Myocyte (in vitro differentiated cells): Measurements from ENCODE around the gene KDM4C. TPM values are rescaled to one million over a fixed set of nuclear protein-coding genes. Genes with fewer than 3 reads are reported as not detected.

Source experiments
- DNase-seq: peaks from one replicate; pipeline ENCODE4 v3.0.0-alpha.2; 2012; ENCODE audit warnings: low read depth
- total RNA-seq: library from RNA; depleted of rRNA; stranded (reverse); fragments of >200 nt; gene quantifications from 2 replicates; pipeline ENCODE4 v1.2.3, GENCODE V29; 2014

The KDM4C gene
- total RNA-seq, 1 donor from 2014 or later = 17.1 TPM

DNA sequence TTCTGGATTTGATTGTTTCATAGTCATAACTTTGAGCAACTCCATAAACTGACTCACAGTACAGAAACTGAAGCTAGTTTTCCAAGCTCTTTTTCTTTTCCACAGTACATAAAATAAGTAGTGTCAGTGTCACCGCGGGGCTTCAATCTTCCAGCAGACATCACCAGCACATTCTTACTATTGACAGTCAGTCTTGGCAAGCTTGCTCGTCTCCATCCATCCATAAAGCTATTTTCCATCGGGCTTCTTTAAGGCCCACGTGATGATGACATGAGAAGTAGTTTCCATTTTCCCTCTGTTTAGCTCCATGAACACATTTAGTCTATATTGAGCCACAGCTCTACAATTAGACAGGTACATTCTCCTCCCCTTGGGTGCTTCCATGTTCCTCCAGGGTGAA lies 443.4 kb downstream of the KDM4C start:
- DNase-seq = no peak

DNA sequence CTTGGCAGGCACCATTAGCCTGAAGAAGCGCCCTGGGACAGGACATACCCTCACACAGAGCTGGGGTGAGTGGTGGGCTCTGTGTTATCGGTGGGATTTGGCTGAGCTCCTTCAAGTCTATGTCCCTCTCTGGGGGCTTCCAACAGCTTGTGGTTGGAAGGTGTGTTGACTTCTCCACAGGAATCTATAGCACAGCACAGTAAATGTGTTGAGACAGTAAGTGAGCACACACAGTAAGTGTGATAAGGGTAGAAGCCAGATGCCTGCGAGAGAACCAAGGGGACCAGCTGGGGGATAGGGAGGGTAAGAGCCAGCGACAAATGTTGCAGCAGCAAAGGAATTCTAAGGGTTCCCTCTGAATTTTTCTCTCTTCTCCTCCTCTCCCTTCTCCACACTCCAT lies 448.0 kb downstream of the KDM4C start:
- no peak for DNase-seq

DNA sequence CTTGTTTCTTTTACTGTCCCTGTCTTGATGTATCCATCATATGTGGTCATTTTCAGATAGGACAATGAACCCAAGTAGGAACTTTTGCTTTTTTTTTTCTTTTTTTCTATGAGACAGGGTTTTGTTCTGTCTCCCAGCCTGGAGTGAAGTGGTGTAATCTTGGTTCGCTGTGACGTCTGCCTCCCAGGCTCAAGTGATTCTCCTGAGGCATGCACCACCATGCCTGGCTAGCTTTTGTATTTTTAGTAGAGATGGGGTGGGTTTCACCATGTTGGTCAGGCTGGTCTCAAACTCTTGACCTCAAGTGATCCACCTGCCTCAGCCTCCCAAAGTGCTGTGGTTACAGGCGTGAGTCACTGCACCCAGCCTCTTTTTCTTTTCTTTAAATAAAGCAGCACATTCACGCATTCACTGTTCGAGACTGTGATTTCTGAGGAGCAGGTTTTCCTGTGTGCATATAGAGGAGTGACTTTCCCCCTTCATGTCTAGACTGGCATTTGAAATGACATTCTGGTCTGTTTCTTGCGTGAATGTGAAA lies 448.5 kb downstream of the KDM4C start:
- DNase-seq = peak; percentile 46

DNA sequence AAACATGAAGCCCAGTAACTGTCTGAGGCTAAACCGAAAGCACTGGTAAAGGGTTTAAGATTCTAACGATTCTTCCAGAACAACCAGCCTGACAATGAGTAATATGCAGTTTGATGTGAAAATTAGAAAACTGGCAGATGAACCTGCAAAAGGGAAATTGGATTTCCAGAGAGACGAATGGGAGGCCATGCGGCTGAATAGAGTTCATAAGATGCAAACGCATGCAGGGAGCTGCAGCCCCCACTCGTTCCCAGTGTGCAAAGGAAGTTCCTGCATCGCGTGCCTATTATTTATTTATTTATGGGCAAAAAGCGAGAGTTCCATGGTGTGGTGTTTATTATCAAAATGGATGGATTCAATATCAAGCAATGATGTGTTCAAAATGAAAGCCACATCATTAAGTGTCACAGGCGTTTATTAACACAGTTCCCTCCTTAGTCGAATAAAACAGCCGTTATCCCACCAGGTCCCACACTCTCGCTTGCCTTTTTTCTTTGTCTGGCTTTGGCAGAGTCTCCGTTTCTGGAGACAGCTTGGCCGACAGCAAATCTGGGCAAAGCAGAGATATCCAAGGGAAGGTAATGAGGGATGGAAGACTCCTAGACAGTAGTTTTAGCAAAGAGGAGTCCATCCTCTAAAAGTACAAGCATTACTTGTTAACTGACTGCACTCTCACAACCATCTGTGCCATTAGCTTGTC lies 451.4 kb downstream of the KDM4C start:
- no peak for DNase-seq

DNA sequence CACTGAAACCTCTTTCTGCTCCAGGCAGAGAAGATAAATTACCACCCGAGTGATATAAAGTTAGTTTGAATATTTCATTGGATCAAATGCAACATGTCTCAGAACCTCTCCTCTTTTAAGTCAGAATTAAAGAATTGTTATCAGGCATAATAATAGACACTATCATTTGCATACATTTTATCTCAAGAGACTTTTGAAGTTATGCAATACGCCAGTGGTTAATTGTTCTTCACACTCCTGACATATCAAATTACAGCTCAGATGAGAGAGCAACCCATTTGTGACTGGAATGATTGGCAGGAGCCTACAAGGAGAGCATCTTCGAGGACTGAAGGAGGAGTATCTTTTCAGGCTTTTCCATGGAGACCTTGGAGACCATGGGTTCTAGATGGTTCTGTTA lies 452.2 kb downstream of the KDM4C start:
- no peak for DNase-seq

DNA sequence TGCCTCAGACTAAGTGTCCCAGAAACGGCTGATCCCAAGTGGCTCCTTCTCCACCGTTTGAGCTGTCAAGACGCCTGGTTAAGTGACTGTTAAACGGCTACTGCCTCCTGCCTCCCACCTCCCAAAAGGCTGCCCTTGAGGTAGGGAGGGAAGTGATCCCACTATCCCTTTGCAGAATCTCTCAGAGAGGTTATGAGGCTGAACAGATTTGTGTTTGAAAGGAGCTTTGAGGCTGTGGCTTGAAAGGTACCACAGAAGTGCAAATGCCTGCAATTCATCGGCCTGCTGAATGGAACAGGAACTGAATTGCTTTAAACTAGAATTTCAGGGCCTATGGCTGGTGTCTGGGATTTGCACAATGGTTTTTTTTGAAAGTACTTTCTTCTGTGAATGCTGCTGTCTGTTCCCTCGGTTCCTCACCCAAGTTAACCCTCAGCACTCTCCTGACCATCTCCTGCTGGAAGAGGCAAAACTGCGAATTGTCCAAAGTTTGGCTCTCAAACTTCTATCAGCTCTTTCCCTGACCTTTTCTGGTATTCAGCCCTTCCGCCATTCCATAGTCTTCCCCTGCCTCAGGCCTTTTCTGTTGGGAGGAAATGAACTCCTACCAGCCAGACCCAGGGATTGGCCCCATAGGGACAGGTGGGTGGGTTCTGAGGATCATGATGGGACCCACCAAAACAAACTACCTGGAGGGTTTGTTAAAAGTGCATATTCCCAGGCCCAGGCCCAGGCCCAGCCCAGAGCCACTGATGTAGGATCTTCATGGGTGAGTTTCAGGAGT lies 453.3 kb downstream of the KDM4C start:
- DNase-seq = no peak

GRCh38 chr9:7211657-7212056 lies 453.9 kb downstream of the KDM4C start:
- no peak for DNase-seq

DNA sequence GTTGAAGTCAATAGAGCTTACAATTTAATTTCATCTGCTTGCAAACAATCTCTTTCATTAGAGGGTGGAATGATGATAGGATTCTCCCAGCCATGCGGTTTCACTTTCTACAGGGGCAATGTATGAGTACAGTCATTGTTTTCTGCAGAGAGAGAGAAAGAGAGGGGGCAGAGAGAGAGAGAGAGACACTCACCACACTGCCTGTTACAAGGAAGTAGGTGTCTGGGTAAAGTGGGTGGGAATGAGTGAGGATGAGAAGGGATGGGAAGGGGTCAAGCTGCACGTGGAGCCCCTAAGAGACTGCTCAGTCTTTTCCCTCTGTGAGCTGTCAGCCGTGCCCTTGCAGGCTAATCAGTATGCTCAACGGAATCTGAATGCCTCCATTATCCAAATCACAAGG lies 454.3 kb downstream of the KDM4C start:
- DNase-seq = no peak

GRCh38 chr9:7216004-7216841 lies 458.4 kb downstream of the KDM4C start:
- peak; percentile 34 for DNase-seq

DNA sequence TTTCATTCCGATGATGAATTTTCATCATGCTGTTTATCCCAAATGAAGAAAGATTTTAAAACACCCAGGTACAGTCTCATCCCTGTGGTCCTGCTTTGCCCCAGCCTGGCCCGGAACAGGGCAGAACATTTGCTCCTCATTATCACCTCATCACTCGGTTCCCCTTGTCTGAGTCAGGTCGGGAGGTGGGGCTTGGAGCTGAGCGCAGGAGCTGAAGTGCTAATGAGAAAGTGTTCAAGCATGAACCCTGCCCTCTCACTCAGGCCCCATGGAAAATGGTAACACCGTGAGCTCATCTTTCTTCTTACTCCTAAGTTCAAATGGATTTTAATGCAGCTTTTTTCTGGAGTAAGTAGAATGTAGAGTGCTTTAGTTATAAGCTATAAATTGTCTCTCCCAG lies 466.2 kb downstream of the KDM4C start:
- DNase-seq = no peak

Other genes starting within 250 kb of the KDM4C start
- 0.26 and 0.62 TPM in 2 replicates for gene GLDC, start 112.2 kb upstream of the KDM4C start, total RNA-seq